Adrenal gland (tissue), 5 donors: ENCODE measurements around the gene MAPK11.

Experiments used
- CTCF ChIP-seq, 6 experiments: fragments of 450-650 bp in 4 of 6; fragments of 200-600 bp in 2 of 6; sonication (generic) in 1 of 6; IDR thresholded peaks; 1 replicate in 5 of 6; 2 replicates in 1 of 6; pipeline versions ENCODE4 v1.5.1 to v1.8.0; 2016 to 2021; ENCODE audit warnings: antibody characterized with exemption in 6 of 6, mild to moderate bottlenecking in 2 of 6, moderate library complexity in 1 of 6
- POLR2A ChIP-seq, 2 donors: fragments of 450-650 bp; IDR thresholded peaks; one replicate each; pipeline ENCODE4 v1.6.1; 2017; ENCODE audit warnings: antibody characterized with exemption in 2 of 2, mild to moderate bottlenecking in 2 of 2, moderate library complexity in 1 of 2
- donor health status: DM: no; HTN: no; CAD: no.

DNA sequence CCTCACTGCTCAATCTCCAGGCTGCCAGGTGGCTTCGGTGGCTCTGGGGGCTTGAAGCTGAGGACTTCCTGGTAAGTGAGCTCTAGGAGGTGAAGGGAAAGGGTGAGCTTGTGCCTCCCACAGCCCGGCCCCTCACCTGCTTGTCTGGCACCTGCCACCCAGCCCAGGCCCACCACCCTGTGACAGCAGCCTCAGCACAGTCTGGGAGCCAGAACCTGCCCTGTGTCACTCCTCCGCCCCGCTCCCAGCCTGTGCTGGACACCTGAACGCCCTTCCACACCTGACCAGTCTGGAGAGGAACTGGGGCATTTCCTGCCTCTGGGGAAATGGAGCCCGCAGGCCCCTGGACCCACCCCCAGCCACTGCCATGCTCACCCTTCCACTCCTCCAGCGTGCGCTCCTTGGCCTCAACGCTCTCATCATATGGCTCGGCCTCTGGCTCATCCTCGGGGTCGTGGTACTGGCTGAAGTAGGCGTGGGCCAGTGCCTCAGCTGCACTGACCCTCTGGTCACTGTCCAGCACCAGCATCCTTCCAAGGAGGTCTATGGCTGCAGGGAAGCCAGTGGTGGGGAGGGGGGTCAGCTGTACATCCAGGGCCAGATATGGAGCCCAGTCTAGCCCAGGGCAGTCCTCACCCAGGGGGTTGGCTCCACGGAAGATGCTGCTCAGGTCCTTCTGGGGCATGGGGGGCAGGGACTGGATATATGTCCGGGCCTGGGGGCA lies 5.1 kb downstream of the MAPK11 start:
- TF ChIP-seq CTCF (IDR thresholded peaks at IDR 0.05): no peak
- TF ChIP-seq POLR2A (IDR thresholded peaks at IDR 0.05): no peak
